Muscle of leg (tissue), 11 donors: Measurements from ENCODE around the gene AHI1. TPM values are rescaled to one million over a fixed set of nuclear protein-coding genes. Genes with fewer than 3 reads are reported as not detected.
"Not testable (repeated sequence)": the region's sequence is repeated elsewhere in the genome, so short reads cannot be mapped to it uniquely, and the experiment has no call there.

ENCODE experiments used
- DNase-seq: peaks from one replicate; pipeline ENCODE4 v3.0.0; 2013
- H3K27ac ChIP-seq: one replicate; pipeline ENCODE4 v1.5.1; 2013; ENCODE audit warnings: mild to moderate bottlenecking, low read length, control low read depth
- H3K27me3 ChIP-seq: one replicate; pipeline ENCODE4 v1.6.1; 2013; ENCODE audit warnings: low read length; ENCODE audit not compliant: control insufficient read depth, insufficient read depth
- H3K36me3 ChIP-seq: one replicate; pipeline ENCODE4 v1.6.1; 2013; ENCODE audit warnings: low read length; ENCODE audit not compliant: control insufficient read depth, insufficient read depth
- H3K4me1 ChIP-seq: one replicate; pipeline ENCODE4 v1.6.1; 2013; ENCODE audit warnings: low read length; ENCODE audit not compliant: control insufficient read depth, insufficient read depth
- H3K4me3 ChIP-seq: one replicate; pipeline ENCODE4 v1.5.1; 2013; ENCODE audit warnings: low read length, control low read depth
- H3K9me3 ChIP-seq: replicated peaks from 2 replicates; pipeline ENCODE4 v1.6.1; 2013; ENCODE audit warnings: low read depth, low read length; ENCODE audit not compliant: control insufficient read depth
- WGBS: methylation state at CpG from one replicate; pipeline ENCODE4 v1.1.5; 2013; ENCODE audit warnings: missing lambda C conversion rate; ENCODE audit not compliant: insufficient coverage; 5-methylcytosine and 5-hydroxymethylcytosine counted together
- polyA plus RNA-seq, 8 donors: library from polyadenylated mRNA; unstranded; fragments of 120-200 nt; gene quantifications; one replicate each; pipeline versions ENCODE4 v1.2.1 to v1.2.3, GENCODE V29; 2013; ENCODE audit warnings: inconsistent platforms in 1 of 8, low replicate concordance in 1 of 8; ENCODE audit not compliant: insufficient read length in 8 of 8, insufficient read depth in 1 of 8
- total RNA-seq: library from RNA; stranded (reverse); fragments of 120-200 nt; gene quantifications from one replicate; pipeline ENCODE4 v1.2.4, GENCODE V29; 2013

AHI1 gene
- total and polyA plus RNA-seq, 9 donors: 16.3 to 28.7 (median 20.5) TPM

DNA sequence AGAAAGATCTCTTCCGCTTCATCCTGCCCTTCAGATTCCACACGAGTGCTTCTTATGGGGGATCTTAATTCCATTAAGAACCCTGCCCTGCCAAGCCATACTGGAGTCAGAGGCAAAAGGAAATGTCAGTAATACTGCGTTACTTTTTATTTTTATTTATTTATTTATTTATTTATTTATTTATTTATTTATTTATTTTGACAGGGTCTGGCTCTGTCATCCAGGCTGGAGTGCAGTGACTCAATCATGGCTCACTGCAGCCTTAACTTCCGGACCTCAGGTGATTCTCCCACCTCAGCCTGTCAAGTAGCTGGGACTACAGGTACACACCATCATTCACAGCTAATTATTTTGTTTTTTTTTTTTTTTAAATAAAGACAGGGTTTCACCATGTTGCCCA is 236.9 kb downstream of the AHI1 start:
- no CpG with 5 or more reads among the region's 4 CpGs for WGBS
- Histone ChIP-seq H3K9me3 (no peaks in the 10 kb centered on the region), H3K27me3 (peaks cover 4% of the 10 kb centered on the region), H3K36me3 (no peaks in the 10 kb centered on the region), H3K4me3 (no peak overlapping the region), H3K27ac (no peak overlapping the region), H3K4me1 (no peaks in the 10 kb centered on the region)
- no peak for DNase-seq

DNA sequence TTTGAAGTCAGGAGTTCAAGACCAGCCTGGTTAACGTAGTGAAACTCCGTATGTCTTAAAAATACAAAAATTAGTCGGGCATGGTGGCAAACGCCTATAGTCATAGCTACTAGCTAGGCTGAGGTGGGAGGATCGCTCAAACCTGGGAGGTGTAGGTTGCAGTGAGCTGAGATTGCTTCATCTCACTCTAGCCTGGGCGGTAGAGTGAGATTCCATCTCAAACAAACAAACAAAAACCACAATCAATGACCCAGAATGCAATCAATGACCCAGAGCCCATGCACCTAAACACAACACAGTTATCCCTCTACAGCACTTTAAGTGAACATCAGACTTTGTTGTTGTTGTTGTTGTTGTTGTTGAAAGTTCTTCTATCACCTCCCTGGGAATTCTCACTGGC is 238.6 kb downstream of the AHI1 start:
- H3K36me3 ChIP-seq: no peaks in the 10 kb centered on the region
- no peak overlapping the region for H3K4me3 ChIP-seq
- no peak overlapping the region for H3K27ac ChIP-seq
- H3K4me1 ChIP-seq: no peaks in the 10 kb centered on the region
- DNase-seq: no peak
- peaks cover 4% of the 10 kb centered on the region for H3K27me3 ChIP-seq
- WGBS: 82% methylated on average over 2 of the region's 6 CpGs
- no peaks in the 10 kb centered on the region for H3K9me3 ChIP-seq

DNA sequence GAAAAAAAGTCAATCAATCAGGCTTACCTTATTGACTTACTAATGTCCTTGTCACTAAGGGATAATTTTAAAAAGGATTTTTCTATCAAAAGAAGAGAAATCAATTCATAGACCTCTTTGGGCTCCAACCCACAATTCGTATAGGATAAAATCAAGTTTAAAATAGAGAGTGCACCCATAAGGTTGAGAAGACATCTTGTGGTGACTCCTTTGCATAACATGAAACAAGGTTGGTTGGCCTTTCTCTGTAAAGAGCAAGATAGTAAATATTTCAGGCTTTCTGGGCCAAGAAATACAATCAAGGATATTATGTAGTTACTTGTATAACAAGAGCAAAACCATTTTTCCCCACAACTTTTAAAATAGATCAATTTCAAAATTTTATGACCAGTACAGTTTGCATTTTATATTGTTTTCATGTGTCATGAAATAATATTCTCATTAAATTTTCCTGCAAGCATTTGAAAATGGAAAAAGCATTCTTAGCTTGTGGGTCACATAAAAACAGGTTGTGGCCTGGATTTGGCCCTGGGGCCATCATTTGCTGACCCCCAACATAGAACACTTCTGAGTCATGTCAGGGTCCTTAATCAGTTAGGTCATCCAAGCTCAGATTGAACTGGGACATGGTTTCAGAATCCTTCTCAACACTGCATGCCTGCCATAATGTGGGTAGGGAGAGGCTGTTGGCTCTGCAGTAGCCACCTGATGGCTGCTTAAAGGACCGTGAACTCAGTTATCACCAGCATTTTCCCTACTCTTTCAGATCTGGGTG is 239.7 kb downstream of the AHI1 start:
- WGBS: 40% methylated on average over 1 of the region's 2 CpGs
- Histone ChIP-seq H3K9me3 (no peaks in the 10 kb centered on the region), H3K27me3 (peaks cover 4% of the 10 kb centered on the region), H3K4me3 (no peak overlapping the region), H3K36me3 (no peaks in the 10 kb centered on the region), H3K4me1 (no peaks in the 10 kb centered on the region), H3K27ac (no peak overlapping the region)
- no peak for DNase-seq

DNA sequence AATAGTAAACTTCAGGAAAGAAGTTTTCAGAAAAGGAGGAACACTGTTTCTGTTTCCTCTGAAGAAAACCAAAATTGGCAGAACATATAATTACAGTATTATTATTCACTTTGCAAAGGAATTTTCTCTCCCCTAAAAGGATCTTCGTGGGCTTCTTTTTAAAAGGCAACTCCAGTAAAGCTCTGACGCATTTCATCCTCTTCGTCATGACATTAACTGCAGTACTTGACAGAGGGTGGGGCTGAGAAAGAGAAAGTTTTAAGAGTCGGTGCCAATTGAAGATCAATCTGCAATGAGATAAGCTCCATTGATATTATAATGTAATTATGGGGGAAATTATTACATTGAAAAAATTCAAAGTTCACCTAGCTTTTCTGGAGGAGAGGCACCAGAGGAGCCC is 240.7 kb downstream of the AHI1 start:
- no peaks in the 10 kb centered on the region for H3K9me3 ChIP-seq
- no CpG with 5 or more reads among the region's 4 CpGs for WGBS
- H3K4me1 ChIP-seq: no peaks in the 10 kb centered on the region
- H3K27ac ChIP-seq: no peak overlapping the region
- H3K36me3 ChIP-seq: no peaks in the 10 kb centered on the region
- DNase-seq: no peak
- H3K27me3 ChIP-seq: peaks cover 4% of the 10 kb centered on the region
- H3K4me3 ChIP-seq: no peak overlapping the region

DNA sequence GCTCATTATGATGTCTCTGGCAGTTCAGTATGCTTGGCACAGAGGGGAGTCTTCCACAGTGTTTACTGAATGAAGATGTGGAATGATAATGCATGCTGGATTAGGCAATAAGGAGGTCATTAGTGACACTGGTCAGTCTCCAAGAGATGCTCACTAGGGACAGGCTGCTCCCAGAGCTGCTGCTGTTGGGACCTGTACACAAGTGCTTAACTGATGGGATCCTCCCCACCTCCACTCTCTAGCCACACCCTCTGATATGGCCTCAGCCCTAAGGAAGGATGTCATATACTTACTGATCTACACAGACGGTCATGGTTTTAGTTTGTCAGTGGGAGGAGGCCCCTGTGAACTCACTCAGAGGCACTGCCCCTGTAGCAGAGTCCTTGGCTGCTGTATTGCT is 243.1 kb downstream of the AHI1 start:
- no peak overlapping the region for H3K4me3 ChIP-seq

DNA sequence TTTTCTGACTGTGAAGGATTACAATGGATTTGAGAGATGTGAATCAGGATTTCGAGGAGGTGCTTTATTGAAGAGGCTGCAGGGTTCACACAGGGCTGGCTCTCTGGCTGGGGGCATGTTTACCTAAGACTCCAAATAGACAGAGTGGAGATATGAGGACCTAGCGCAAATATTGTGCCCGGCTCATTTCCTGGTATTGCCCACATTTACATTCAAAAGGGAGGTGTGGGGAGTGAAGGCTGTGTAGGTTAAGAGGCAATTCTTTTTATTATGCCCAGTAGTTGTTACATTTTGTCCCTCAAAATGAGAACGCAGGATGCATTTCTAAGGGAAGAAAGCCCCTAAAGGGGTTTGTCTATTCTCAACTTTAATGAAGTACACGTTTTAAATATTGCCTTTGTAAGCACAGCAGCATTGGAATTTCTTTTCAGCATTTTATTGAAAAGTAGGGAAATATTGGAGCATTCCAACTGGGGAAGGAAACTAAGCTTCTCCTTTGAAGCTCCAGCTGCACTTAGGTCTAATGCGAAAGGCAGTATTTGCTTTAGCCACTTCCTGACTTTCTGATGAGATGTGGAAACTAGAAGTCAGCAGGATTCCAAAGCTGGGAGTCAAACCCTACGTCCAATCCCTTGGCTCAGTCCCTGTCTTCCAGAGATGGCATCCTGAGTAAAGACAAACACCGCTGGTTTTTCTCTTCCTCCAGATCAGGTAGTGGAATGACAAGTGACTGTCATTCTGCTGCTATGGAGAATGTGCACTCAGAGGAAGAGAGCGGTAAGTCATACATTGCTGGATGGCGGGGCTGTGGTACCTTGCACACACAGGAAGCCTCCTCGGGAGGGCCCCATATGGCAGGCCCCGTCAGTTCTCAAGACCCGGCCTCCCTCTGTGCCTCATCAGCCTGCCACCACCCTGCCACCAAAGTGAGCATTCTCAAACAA is 245.8 kb downstream of the AHI1 start:
- no peaks in the 10 kb centered on the region for H3K4me1 ChIP-seq
- peak; percentile 19 for DNase-seq
- H3K9me3 ChIP-seq: no peaks in the 10 kb centered on the region
- 72% methylated on average over 6 of the region's 13 CpGs for WGBS
- H3K36me3 ChIP-seq: no peaks in the 10 kb centered on the region
- no peaks in the 10 kb centered on the region for H3K27me3 ChIP-seq
- no peak overlapping the region for H3K4me3 ChIP-seq
- no peak overlapping the region for H3K27ac ChIP-seq

More for the DNA sequence above, 243.1 kb downstream of the AHI1 start:
- no peaks in the 10 kb centered on the region for H3K9me3 ChIP-seq
- no peak overlapping the region for H3K27ac ChIP-seq
- DNase-seq: no peak
- no peaks in the 10 kb centered on the region for H3K27me3 ChIP-seq
- WGBS: no CpG with 5 or more reads among the region's 1 CpG
- no peaks in the 10 kb centered on the region for H3K4me1 ChIP-seq
- H3K36me3 ChIP-seq: no peaks in the 10 kb centered on the region

DNA sequence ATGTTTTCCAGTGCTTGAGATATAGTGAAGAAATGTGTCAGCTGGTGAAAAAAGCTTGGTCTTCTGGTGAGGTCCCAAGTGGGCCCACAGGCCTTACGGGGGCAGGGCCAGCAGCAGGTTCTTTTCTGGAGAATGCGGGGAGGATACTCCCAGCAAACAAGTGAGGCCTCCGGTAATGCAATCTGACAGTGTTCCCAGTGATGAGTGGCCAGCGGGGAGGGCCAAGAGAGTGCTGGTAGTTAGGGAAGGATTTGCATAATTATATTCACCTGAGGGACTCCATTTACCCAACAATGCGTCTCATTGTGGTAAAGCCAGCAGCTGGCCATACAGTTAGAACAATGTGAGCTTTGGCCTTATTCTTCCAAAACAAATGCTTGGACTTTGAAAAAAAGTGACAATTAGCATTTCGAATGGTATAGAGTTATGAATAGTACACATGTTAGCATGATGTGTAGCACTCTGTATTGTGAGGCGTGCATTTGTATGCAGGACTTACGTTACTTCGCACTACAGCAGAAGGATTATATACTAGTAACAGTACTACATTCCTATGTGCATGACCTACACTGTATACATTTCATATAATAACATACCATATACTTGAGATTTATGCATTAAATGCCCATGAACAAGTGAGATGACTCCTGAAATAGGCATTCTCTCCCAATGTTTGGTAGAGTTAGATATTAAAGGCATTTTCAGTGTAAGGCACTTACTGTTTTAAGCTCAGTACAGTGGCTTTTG is 246.6 kb downstream of the AHI1 start:
- Histone ChIP-seq H3K27me3 (no peaks in the 10 kb centered on the region), H3K27ac (no peak overlapping the region)
- DNase-seq: no peak

DNA sequence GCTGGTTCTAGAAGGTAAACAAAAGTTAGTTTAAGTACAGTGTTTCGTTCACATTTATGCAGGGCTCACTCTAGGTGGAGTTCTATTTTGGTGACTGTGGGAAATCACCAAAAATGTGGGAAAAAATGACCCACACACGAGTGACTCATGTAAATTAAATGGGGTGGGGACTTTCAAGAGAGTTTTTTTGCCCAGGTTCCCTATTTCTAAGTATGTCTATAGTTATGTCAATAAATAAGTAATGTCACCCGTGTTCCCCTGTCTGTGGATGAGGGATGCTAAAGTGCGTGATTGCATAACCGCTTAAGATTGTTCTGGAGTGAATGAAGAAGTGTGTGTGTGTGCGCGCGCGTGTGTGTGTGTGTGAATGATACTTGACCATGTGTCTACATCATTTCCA is 247.3 kb downstream of the AHI1 start:
- no peaks in the 10 kb centered on the region for H3K27me3 ChIP-seq
- no peak overlapping the region for H3K4me3 ChIP-seq
- 80% methylated on average over 1 of the region's 9 CpGs for WGBS
- no peaks in the 10 kb centered on the region for H3K9me3 ChIP-seq
- no peaks in the 10 kb centered on the region for H3K36me3 ChIP-seq
- no peaks in the 10 kb centered on the region for H3K4me1 ChIP-seq
- H3K27ac ChIP-seq: no peak overlapping the region
- no peak for DNase-seq

More for the DNA sequence above, 246.6 kb downstream of the AHI1 start:
- H3K4me3 ChIP-seq: no peak overlapping the region
- H3K9me3 ChIP-seq: no peaks in the 10 kb centered on the region
- H3K4me1 ChIP-seq: no peaks in the 10 kb centered on the region
- WGBS: 85% methylated on average over 2 of the region's 9 CpGs
- no peaks in the 10 kb centered on the region for H3K36me3 ChIP-seq

DNA sequence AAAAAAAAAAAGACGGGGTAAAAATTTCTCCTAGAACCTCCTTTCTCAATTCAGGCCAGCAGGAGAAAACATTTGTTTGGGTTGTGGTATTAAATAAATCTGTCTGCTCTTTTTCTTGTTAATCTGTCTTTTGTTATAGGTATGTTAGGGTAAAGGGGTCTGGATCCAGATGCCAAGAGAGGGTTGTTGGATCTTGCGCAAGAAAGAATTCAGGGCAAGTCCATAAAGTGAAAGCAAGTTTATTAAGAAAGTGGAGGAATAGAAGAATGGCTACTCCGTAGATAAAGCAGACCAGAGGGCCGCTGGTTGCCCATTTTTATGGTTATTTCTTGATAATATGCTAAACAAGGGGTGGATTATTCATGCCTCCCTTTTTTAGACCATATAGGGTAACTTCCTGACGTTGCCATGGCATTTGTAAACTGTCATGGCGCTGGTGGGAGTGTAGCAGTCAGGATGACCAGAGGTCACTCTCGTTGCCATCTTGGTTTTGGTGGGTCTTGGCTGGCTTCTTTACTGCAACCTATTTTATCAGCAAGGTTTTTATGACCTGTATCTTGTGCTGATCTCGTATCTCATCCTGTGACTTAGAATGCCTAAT is 251.0 kb downstream of the AHI1 start:
- 96% methylated on average over 4 of the region's 8 CpGs for WGBS
- not testable (repeated sequence) for DNase-seq, H3K27me3 ChIP-seq, H3K9me3 ChIP-seq, H3K4me3 ChIP-seq, H3K27ac ChIP-seq, H3K36me3 ChIP-seq, H3K4me1 ChIP-seq
